ENCODE data around the gene MFSD2B. TPM values are rescaled to one million over a fixed set of nuclear protein-coding genes. Genes with fewer than 3 reads are reported as not detected.
A peak's percentile ranks its signal among the peaks of the same experiment; 100 is the strongest.

MFSD2B gene
- total RNA-seq, 2 experiments from 2014 or later, result 0.09 to 1.0 TPM

DNA sequence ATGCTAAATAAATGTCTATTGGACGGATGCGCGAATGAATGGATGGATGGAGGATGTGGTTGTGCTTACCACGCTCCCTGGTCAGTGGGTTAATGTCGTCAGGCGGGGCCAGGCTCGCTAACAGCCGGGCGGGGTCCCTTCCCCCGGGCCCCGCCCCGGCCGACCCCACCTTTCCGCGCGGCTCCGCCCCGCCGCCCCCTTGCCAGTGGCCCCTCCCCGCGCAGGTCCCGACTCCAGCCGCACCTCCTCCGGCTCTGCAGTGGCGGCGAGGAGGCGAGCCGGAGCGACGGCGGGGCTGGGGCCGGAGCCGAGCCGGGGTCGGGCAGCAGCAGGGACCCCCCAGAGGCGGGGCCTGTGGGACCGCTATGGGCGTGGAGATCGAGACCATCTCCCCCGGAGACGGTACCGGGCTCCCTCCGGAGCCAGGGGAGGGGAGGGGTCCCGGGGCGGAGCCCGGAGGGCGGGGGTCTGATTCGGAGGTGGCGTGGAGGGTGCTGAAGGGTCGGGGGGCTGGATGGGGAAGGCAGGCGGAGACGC lies 39.7 kb downstream of the MFSD2B start, which contains the start of gene FKBP1B:
Gene FKBP1B (plus strand): TSS at position 257 of the 537 bp plus-strand sequence. CDS start 109 bp downstream, at position 366.
- Histone ChIP-seq H3K9me2 (ENCODE audit: insufficient read depth, low read length) (no peaks in the 10 kb centered on the region), H2AFZ (ENCODE audit: low read length) (peak within 1 kb of the TSS; percentile 92), H3K4me2 (ENCODE audit: low read length) (peak within 1 kb of the TSS; percentile 82), H3K79me2 (ENCODE audit: insufficient read depth, low read depth, low read length) (peaks cover 19% of the 10 kb centered on the region), H3K36me3 (ENCODE audit: insufficient read depth, low read length) (no peaks in the 10 kb centered on the region), H4K20me1 (ENCODE audit: insufficient read depth, low read length) (peaks cover 3% of the 10 kb centered on the region; the same call in 1 of the 2 replicates), H3K4me1 (ENCODE audit: insufficient read depth, low read length, poor library complexity, severe bottlenecking) (peaks cover 24% of the 10 kb centered on the region), H3K9me3 (ENCODE audit: low read length) (no peaks in the 10 kb centered on the region), H3K27ac (ENCODE audit: low read depth, low read length, poor library complexity, severe bottlenecking) (no peak within 1 kb of the TSS), H3K4me3 (ENCODE audit: low read depth, low read length, poor library complexity, severe bottlenecking) (peak within 1 kb of the TSS; percentile 77)
- no TSS peak for BruUV-seq (replicated peaks)
- DNase-seq (ENCODE audit: low spot score), result peak; percentile 74
- intact Hi-C loops (cut with micrococcal nuclease; ENCODE audit: unreplicated experiment), result loop anchor here (5.0 kb wide), 1 partner anchor 122 kb away; the partner anchor contains the start of gene ATAD2B
- no peak for TF ChIP-seq EZH2phosphoT487 (IDR thresholded peaks at IDR 0.05; ENCODE audit: borderline replicate concordance, low read depth, low read length)
- TF ChIP-seq, protein P1, sequence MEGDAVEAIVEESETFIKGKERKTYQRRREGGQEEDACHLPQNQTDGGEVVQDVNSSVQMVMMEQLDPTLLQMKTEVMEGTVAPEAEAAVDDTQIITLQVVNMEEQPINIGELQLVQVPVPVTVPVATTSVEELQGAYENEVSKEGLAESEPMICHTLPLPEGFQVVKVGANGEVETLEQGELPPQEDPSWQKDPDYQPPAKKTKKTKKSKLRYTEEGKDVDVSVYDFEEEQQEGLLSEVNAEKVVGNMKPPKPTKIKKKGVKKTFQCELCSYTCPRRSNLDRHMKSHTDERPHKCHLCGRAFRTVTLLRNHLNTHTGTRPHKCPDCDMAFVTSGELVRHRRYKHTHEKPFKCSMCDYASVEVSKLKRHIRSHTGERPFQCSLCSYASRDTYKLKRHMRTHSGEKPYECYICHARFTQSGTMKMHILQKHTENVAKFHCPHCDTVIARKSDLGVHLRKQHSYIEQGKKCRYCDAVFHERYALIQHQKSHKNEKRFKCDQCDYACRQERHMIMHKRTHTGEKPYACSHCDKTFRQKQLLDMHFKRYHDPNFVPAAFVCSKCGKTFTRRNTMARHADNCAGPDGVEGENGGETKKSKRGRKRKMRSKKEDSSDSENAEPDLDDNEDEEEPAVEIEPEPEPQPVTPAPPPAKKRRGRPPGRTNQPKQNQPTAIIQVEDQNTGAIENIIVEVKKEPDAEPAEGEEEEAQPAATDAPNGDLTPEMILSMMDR (conservative IDR thresholded peaks at IDR 0.05; ENCODE audit: low read length), result no peak
- POLR2A ChIA-PET, result interaction anchor here (0.6 to 1.2 kb wide), 5 partner anchors 12 to 243 kb away, joined by 3 to 5 read pairs (median 3); partner anchors contain the start of genes ATAD2B and SF3B6
- CTCF ChIA-PET (ENCODE audit: unreplicated experiment), result no interaction called here

DNA sequence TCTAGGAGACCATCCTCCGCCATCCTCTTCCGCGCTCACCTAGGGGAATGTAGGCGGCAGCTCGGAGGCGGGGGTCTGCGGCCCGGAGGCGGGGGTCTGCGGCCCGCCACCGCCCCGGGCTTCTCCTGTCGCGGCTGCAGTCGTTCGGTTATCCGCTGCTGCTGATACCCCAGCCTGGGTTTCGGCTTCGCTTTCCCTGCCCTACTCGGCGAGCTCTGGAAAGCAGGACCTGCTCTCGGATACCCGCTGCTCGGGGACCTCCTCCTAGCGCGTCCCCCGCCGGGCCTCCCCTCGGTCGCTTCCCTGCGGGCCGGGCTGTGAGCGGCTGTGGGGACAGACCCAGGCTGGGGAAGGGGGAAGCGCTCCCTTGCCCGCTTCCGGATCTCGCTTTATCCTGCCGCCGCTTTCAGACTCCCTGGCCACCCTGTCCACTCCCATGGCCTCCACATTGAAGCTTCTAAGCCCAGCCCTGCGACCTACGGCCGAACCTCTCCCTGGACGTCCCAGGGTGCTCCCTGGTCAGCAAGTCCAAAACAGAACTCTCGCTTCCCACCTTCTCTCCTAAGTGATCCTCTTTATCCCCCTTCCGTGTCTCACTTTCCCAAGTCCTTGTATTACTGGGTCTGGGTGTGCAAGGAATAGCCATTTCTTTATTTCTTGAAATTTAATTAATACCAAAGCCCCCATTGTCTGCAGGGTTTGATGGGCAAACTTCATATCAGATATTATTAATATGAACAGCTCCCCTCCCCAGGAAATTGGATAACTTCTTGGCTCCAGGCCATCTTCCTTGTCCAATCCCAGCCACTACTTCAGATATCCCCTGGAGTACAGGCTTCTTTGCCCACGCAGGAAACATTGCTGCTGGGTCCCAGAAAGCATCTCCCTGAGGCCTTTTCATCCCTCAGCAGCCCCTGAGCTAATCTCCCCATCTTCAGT lies 40.4 kb downstream of the MFSD2B start:
- H3K4me1 ChIP-seq (ENCODE audit: insufficient read depth, low read length, poor library complexity, severe bottlenecking), result peaks cover 24% of the 10 kb centered on the region
- no peaks in the 10 kb centered on the region for H3K9me3 ChIP-seq (ENCODE audit: low read length)
- CTCF ChIA-PET (ENCODE audit: unreplicated experiment), result no interaction called here
- TF ChIP-seq EZH2phosphoT487 (IDR thresholded peaks at IDR 0.05; ENCODE audit: borderline replicate concordance, low read depth, low read length), result no peak
- TF ChIP-seq, protein P1 (conservative IDR thresholded peaks at IDR 0.05; ENCODE audit: low read length), result no peak
- H3K79me2 ChIP-seq (ENCODE audit: insufficient read depth, low read depth, low read length), result peaks cover 13% of the 10 kb centered on the region
- no peak for DNase-seq (ENCODE audit: low spot score)
- H3K27ac ChIP-seq (ENCODE audit: low read depth, low read length, poor library complexity, severe bottlenecking), result no peak overlapping the region
- peak overlapping the region; percentile 92 for H2AFZ ChIP-seq (ENCODE audit: low read length)
- POLR2A ChIA-PET, result interaction anchor here (0.8 to 1.2 kb wide), 2 partner anchors 9 to 14 kb away, joined by 3 to 6 read pairs; no protein-coding TSS in a partner anchor
- no TSS peak for BruUV-seq (replicated peaks)
- H4K20me1 ChIP-seq (ENCODE audit: insufficient read depth, low read length), result peaks cover 3% of the 10 kb centered on the region; the same call in 1 of the 2 replicates
- intact Hi-C loops (cut with micrococcal nuclease; ENCODE audit: unreplicated experiment), result no loop called here
- H3K4me3 ChIP-seq (ENCODE audit: low read depth, low read length, poor library complexity, severe bottlenecking), result peak overlapping the region; percentile 77
- H3K9me2 ChIP-seq (ENCODE audit: insufficient read depth, low read length), result no peaks in the 10 kb centered on the region
- H3K4me2 ChIP-seq (ENCODE audit: low read length), result peak overlapping the region; percentile 82
- H3K36me3 ChIP-seq (ENCODE audit: insufficient read depth, low read length), result no peaks in the 10 kb centered on the region
